ENCODE data around the gene ALK. TPM values are rescaled to one million over a fixed set of nuclear protein-coding genes. Genes with fewer than 3 reads are reported as not detected.

The ALK gene
- total RNA-seq, 1 donor from 2014 or later: not detected

- H3K9me3 ChIP-seq: no peaks in the 10 kb centered on the region
- no peak for TF ChIP-seq CTCF (IDR thresholded peaks at IDR 0.05)
- H3K4me1 ChIP-seq: no peaks in the 10 kb centered on the region
- no peak overlapping the region for H3K4me3 ChIP-seq
- DNase-seq (ENCODE audit: low spot score in 2 of 2): no peak
- H3K27ac ChIP-seq: no peak overlapping the region
- no peaks in the 10 kb centered on the region for H3K36me3 ChIP-seq
- intact Hi-C loops (cut with DNase I): no loop called here
- no peaks in the 10 kb centered on the region for H3K27me3 ChIP-seq
These were observed 549.2 kb downstream of the ALK start for GRCh38 chr2:29372185-29372584.

GRCh38 chr2:29370581-29371125 is 550.7 kb downstream of the ALK start:
- no peaks in the 10 kb centered on the region for H3K4me1 ChIP-seq
- H3K9me3 ChIP-seq: no peaks in the 10 kb centered on the region
- intact Hi-C loops (cut with DNase I): no loop called here
- no peak overlapping the region for H3K4me3 ChIP-seq
- no peaks in the 10 kb centered on the region for H3K27me3 ChIP-seq
- DNase-seq (ENCODE audit: low spot score in 2 of 2): no peak
- TF ChIP-seq CTCF (IDR thresholded peaks at IDR 0.05): no peak
- H3K36me3 ChIP-seq: no peaks in the 10 kb centered on the region
- no peak overlapping the region for H3K27ac ChIP-seq

GRCh38 chr2:29370173-29370572 is 551.2 kb downstream of the ALK start:
- TF ChIP-seq CTCF (IDR thresholded peaks at IDR 0.05): no peak
- no peak for DNase-seq (ENCODE audit: low spot score in 2 of 2)
- no peaks in the 10 kb centered on the region for H3K27me3 ChIP-seq
- no peaks in the 10 kb centered on the region for H3K36me3 ChIP-seq
- no peak overlapping the region for H3K4me3 ChIP-seq
- H3K4me1 ChIP-seq: no peaks in the 10 kb centered on the region
- H3K27ac ChIP-seq: no peak overlapping the region
- intact Hi-C loops (cut with DNase I): no loop called here
- H3K9me3 ChIP-seq: no peaks in the 10 kb centered on the region

GRCh38 chr2:29368659-29369040 is 552.7 kb downstream of the ALK start:
- H3K36me3 ChIP-seq: no peaks in the 10 kb centered on the region
- no peak for TF ChIP-seq CTCF (IDR thresholded peaks at IDR 0.05)
- H3K27me3 ChIP-seq: no peaks in the 10 kb centered on the region
- H3K4me1 ChIP-seq: no peaks in the 10 kb centered on the region
- H3K4me3 ChIP-seq: no peak overlapping the region
- intact Hi-C loops (cut with DNase I): no loop called here
- no peak overlapping the region for H3K27ac ChIP-seq
- no peak for DNase-seq (ENCODE audit: low spot score in 2 of 2)
- no peaks in the 10 kb centered on the region for H3K9me3 ChIP-seq

- TF ChIP-seq CTCF (IDR thresholded peaks at IDR 0.05): no peak
These were observed 553.3 kb downstream of the ALK start for GRCh38 chr2:29367986-29368658.

More at GRCh38 chr2:29367986-29368658, 553.3 kb downstream of the ALK start:
- no peak overlapping the region for H3K4me3 ChIP-seq
- intact Hi-C loops (cut with DNase I): no loop called here
- no peaks in the 10 kb centered on the region for H3K4me1 ChIP-seq
- H3K36me3 ChIP-seq: no peaks in the 10 kb centered on the region
- H3K27ac ChIP-seq: no peak overlapping the region
- H3K9me3 ChIP-seq: no peaks in the 10 kb centered on the region
- DNase-seq (ENCODE audit: low spot score in 2 of 2): no peak
- no peaks in the 10 kb centered on the region for H3K27me3 ChIP-seq
